Measurements from ENCODE around the gene LCTL.

The LCTL gene

GRCh38 chr15:66498501-66499386 lies 67.1 kb downstream of the LCTL start:
- DNase-seq, result no peak

All from activated effector memory CD4-positive, alpha-beta T cell treated with Interleukin-2 at 50 U/mL for 16 hours (primary cell).